HepG2 (cell line): ENCODE results near the gene MIDN. TPM values are rescaled to one million over a fixed set of nuclear protein-coding genes. Genes with fewer than 3 reads are reported as not detected.
A peak's percentile ranks its signal among the peaks of the same experiment; 100 is the strongest.

Experiments used
- ARID2 ChIP-seq: sonication (generic); formaldehyde crosslinking; IDR thresholded peaks from 2 replicates; pipeline ENCODE4 v1.8.1; 2022; ENCODE audit warnings: mild to moderate bottlenecking, missing genetic modification reagents, borderline replicate concordance
- ATRX ChIP-seq: sonication (generic); formaldehyde crosslinking; IDR thresholded peaks from 2 replicates; pipeline ENCODE4 v1.4.0; 2020; ENCODE audit warnings: missing genetic modification reagents, borderline replicate concordance
- FOXC1 ChIP-seq: sonication (generic); formaldehyde crosslinking; IDR thresholded peaks from 2 replicates; pipeline ENCODE4 v1.8.0; 2022; ENCODE audit warnings: mild to moderate bottlenecking, missing genetic modification reagents, borderline replicate concordance
- HNRNPLL ChIP-seq: fragments of 200-400 bp; formaldehyde crosslinking; IDR thresholded peaks from 2 replicates; pipeline ENCODE4 v1.6.1; 2017; ENCODE audit warnings: mild to moderate bottlenecking, low read depth, low read length; ENCODE audit not compliant: poor library complexity, severe bottlenecking
- IRF2 ChIP-seq: IDR thresholded peaks from 2 replicates; pipeline ENCODE4 v1.6.1; 2018; ENCODE audit warnings: missing genetic modification reagents, missing compliant biosample characterization
- KMT2A ChIP-seq: sonication (generic); formaldehyde crosslinking; IDR thresholded peaks from 2 replicates; pipeline ENCODE4 v1.4.0; 2020; ENCODE audit warnings: missing genetic modification reagents
- MAFG ChIP-seq: sonication (generic); formaldehyde crosslinking; IDR thresholded peaks from 2 replicates; pipeline ENCODE4 v1.5.1; 2020; ENCODE audit warnings: mild to moderate bottlenecking, missing genetic modification reagents
- MTA1 ChIP-seq: sonication (generic); formaldehyde crosslinking; IDR thresholded peaks from 2 replicates; pipeline ENCODE4 v1.4.0; 2020; ENCODE audit warnings: missing genetic modification reagents, mild to moderate bottlenecking, borderline replicate concordance
- NR2C2 ChIP-seq: sonication (generic); formaldehyde crosslinking; IDR thresholded peaks from 2 replicates; pipeline ENCODE4 v1.4.0; 2020; ENCODE audit warnings: missing genetic modification reagents, mild to moderate bottlenecking, moderate library complexity, borderline replicate concordance
- PITX1 ChIP-seq: sonication (generic); formaldehyde crosslinking; IDR thresholded peaks from 2 replicates; pipeline ENCODE4 v1.5.1; 2020; ENCODE audit warnings: mild to moderate bottlenecking, missing genetic modification reagents
- RARA ChIP-seq: IDR thresholded peaks from 2 replicates; pipeline ENCODE4 v1.6.1; 2016; ENCODE audit warnings: missing genetic modification reagents, missing compliant biosample characterization
- RFXANK ChIP-seq: IDR thresholded peaks from 2 replicates; pipeline ENCODE4 v1.6.1; 2016
- TGIF2 ChIP-seq: IDR thresholded peaks from 2 replicates; pipeline ENCODE4 v1.6.1; 2016; ENCODE audit warnings: control low read depth, missing compliant biosample characterization
- THYN1 ChIP-seq: sonication (generic); formaldehyde crosslinking; IDR thresholded peaks from 2 replicates; pipeline ENCODE4 v1.8.1; 2023; ENCODE audit warnings: low read depth, mild to moderate bottlenecking, moderate library complexity, missing genetic modification reagents, borderline replicate concordance
- ZGPAT ChIP-seq: IDR thresholded peaks from 2 replicates; pipeline ENCODE4 v1.6.1; 2016; ENCODE audit warnings: mild to moderate bottlenecking
- ZMYM3 ChIP-seq: sonication (generic); formaldehyde crosslinking; IDR thresholded peaks from 2 replicates; pipeline ENCODE4 v1.5.1; 2020; ENCODE audit warnings: mild to moderate bottlenecking, missing genetic modification reagents
- ZNF33A ChIP-seq: sonication (generic); formaldehyde crosslinking; IDR thresholded peaks from 2 replicates; pipeline ENCODE4 v1.5.1; 2020; ENCODE audit warnings: missing genetic modification reagents, mild to moderate bottlenecking, moderate library complexity, borderline replicate concordance
- ZNF550 ChIP-seq: sonication (generic); formaldehyde crosslinking; IDR thresholded peaks from 2 replicates; pipeline ENCODE4 v1.4.0; 2020; ENCODE audit warnings: mild to moderate bottlenecking, missing genetic modification reagents, borderline replicate concordance
- ZNF558 ChIP-seq: sonication (generic); formaldehyde crosslinking; IDR thresholded peaks from 2 replicates; pipeline ENCODE4 v1.9.0; 2022; ENCODE audit warnings: mild to moderate bottlenecking, missing genetic modification reagents, borderline replicate concordance
- ZNF619 ChIP-seq: sonication (generic); formaldehyde crosslinking; IDR thresholded peaks from 2 replicates; pipeline ENCODE4 v1.4.0; 2020; ENCODE audit warnings: mild to moderate bottlenecking, missing genetic modification reagents
- ZNF792 ChIP-seq: IDR thresholded peaks from 2 replicates; pipeline ENCODE4 v1.6.1; 2016
- polyA plus RNA-seq, 8 experiments: library from polyadenylated mRNA; depleted of rRNA in 3 of 8; stranded (reverse) in 7 of 8; unstranded in 1 of 8; fragments of >200 nt; fragmentation: Illumina TruSeq in 4 of 8; extraction: Trizol in 4 of 8; gene quantifications; 2 replicates each; pipeline versions ENCODE4 v1.2.1 to v1.2.3, GENCODE V29; 2011 to 2016; ENCODE audit warnings: low read depth in 4 of 8, missing spikeins in 1 of 8, mixed read lengths in 1 of 8; ENCODE audit not compliant: insufficient read depth in 1 of 8
- total RNA-seq, 5 experiments: library from RNA; depleted of rRNA; stranded (reverse); fragments of >200 nt; fragmentation: Illumina TruSeq; extraction: Trizol; gene quantifications; 2 replicates each; pipeline ENCODE4 v1.2.3, GENCODE V29; 2016; ENCODE audit warnings: low read depth in 1 of 5
- TF ChIP-seq, protein P1 (sequence below): sonication (generic); formaldehyde crosslinking; IDR thresholded peaks from 2 replicates; pipeline ENCODE4 v1.9.0; 2021; ENCODE audit warnings: missing genetic modification reagents, borderline replicate concordance
- TF ChIP-seq, protein P2 (sequence below): sonication (generic); formaldehyde crosslinking; IDR thresholded peaks from 2 replicates; pipeline ENCODE4 v1.4.0; 2020; ENCODE audit warnings: missing genetic modification reagents, borderline replicate concordance

MIDN gene
- total and polyA plus RNA-seq, 2 of the 13 experiments (the other 11 are each of a cell fraction or from before 2014, with no cell fraction given): 8.4 to 18.0 TPM

GRCh38 chr19:1260749-1261537, 12.6 kb downstream of the MIDN start (continued):
- TF ChIP-seq KMT2A (CRISPR knock-in tag) (no peak), THYN1 (CRISPR knock-in tag) (no peak), MAFG (CRISPR knock-in tag) (no peak), NR2C2 (no peak), MTA1 (CRISPR knock-in tag) (no peak), ZNF619 (CRISPR knock-in tag) (no peak), ARID2 (CRISPR knock-in tag) (0 out of 2 replicates have a peak, but pooled peaks have one; percentile 67), ZNF550 (no peak), ATRX (CRISPR knock-in tag) (no peak), HNRNPLL (peak; percentile 46), ZNF792 (peak; percentile 42; the same call in 1 of the 2 replicates), RFXANK (CRISPR knock-in tag) (no peak), ZGPAT (CRISPR knock-in tag) (no peak), FOXC1 (peak; percentile 41; the same call in 1 of the 2 replicates), ZNF33A (CRISPR knock-in tag) (no peak), RARA (CRISPR knock-in tag) (no peak), IRF2 (CRISPR knock-in tag) (no peak), ZNF558 (CRISPR knock-in tag) (no peak), ZMYM3 (no peak), PITX1 (no peak), TGIF2 (CRISPR knock-in tag) (0 out of 2 replicates have a peak, but pooled peaks have one; percentile 32)
- TF ChIP-seq, protein P1, sequence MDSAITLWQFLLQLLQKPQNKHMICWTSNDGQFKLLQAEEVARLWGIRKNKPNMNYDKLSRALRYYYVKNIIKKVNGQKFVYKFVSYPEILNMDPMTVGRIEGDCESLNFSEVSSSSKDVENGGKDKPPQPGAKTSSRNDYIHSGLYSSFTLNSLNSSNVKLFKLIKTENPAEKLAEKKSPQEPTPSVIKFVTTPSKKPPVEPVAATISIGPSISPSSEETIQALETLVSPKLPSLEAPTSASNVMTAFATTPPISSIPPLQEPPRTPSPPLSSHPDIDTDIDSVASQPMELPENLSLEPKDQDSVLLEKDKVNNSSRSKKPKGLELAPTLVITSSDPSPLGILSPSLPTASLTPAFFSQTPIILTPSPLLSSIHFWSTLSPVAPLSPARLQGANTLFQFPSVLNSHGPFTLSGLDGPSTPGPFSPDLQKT (CRISPR knock-in tag): no peak
- TF ChIP-seq, protein P2, sequence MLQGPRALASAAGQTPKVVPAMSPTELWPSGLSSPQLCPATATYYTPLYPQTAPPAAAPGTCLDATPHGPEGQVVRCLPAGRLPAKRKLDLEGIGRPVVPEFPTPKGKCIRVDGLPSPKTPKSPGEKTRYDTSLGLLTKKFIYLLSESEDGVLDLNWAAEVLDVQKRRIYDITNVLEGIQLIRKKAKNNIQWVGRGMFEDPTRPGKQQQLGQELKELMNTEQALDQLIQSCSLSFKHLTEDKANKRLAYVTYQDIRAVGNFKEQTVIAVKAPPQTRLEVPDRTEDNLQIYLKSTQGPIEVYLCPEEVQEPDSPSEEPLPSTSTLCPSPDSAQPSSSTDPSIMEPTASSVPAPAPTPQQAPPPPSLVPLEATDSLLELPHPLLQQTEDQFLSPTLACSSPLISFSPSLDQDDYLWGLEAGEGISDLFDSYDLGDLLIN (CRISPR knock-in tag): no peak
